Lower lobe of right lung (tissue), 2 donors: ENCODE measurements around the gene ZNF160. TPM values are rescaled to one million over a fixed set of nuclear protein-coding genes. Genes with fewer than 3 reads are reported as not detected.
"Not testable (repeated sequence)": the region's sequence is repeated elsewhere in the genome, so short reads cannot be mapped to it uniquely, and the experiment has no call there.

Source experiments
- ATAC-seq, 2 donors: fragments of 200-7000 bp; cut with Tn5 transposase; one replicate each; pipeline ENCODE4 v1.9.1; 2020 to 2022; ENCODE audit warnings: mild to moderate bottlenecking in 2 of 2, moderate library complexity in 2 of 2
- DNase-seq: peaks from one replicate; pipeline ENCODE4 v3.0.0-alpha.2; 2020
- H3K27ac ChIP-seq: fragments of 200-600 bp; one replicate; pipeline ENCODE4 v1.8.0; 2022
- H3K27me3 ChIP-seq: fragments of 200-600 bp; one replicate; pipeline ENCODE4 v1.8.0; 2022; ENCODE audit warnings: low read depth
- H3K36me3 ChIP-seq: fragments of 200-600 bp; one replicate; pipeline ENCODE4 v1.8.0; 2022; ENCODE audit warnings: mild to moderate bottlenecking
- H3K4me1 ChIP-seq: fragments of 200-600 bp; one replicate; pipeline ENCODE4 v1.8.0; 2022
- H3K4me3 ChIP-seq: fragments of 200-600 bp; one replicate; pipeline ENCODE4 v1.8.0; 2022; ENCODE audit warnings: mild to moderate bottlenecking
- H3K9me3 ChIP-seq: fragments of 200-600 bp; one replicate; pipeline ENCODE4 v1.8.0; 2022
- CTCF ChIP-seq: fragments of 200-600 bp; IDR thresholded peaks from one replicate; pipeline ENCODE4 v1.8.0; 2022; ENCODE audit warnings: antibody characterized with exemption, mild to moderate bottlenecking
- intact Hi-C: fragments of 100-400 bp; cut with DNase I; formaldehyde crosslinking; loops from one replicate; pipeline ENCODE4 v1.11.0; 2022
- total RNA-seq: library from RNA; stranded (reverse); fragmentation: NEBNext Ultra II Directional; extraction: Animal tissue kit (Norgen Biotek cat#: 25700); gene quantifications from one replicate; pipeline ENCODE4 v1.2.1, GENCODE V29; 2021
- donor health status: DM: no; HTN: yes; CAD: no; lungs with severe emphysema.

The ZNF160 gene
- total RNA-seq, 1 donor from 2014 or later = 35.5 TPM

GRCh38 chr19:53131727-53132126, 28.5 kb upstream of the ZNF160 start:
- peaks cover 17% of the 10 kb centered on the region for H3K9me3 ChIP-seq
- no peak overlapping the region for H3K27ac ChIP-seq
- ATAC-seq (peak in 1 of 2 donors; percentile 20), DNase-seq (no peak)
- peaks cover 6% of the 10 kb centered on the region for H3K27me3 ChIP-seq
- peak overlapping the region; percentile 64 for H3K4me3 ChIP-seq
- no peaks in the 10 kb centered on the region for H3K36me3 ChIP-seq
- TF ChIP-seq CTCF = no peak
- intact Hi-C loops = no loop called here
- H3K4me1 ChIP-seq = no peaks in the 10 kb centered on the region

GRCh38 chr19:53131085-53131590, 27.9 kb upstream of the ZNF160 start:
- intact Hi-C loops = no loop called here
- Histone ChIP-seq H3K9me3 (peaks cover 14% of the 10 kb centered on the region), H3K4me1 (no peaks in the 10 kb centered on the region), H3K4me3 (no peak overlapping the region), H3K36me3 (no peaks in the 10 kb centered on the region), H3K27me3 (peaks cover 6% of the 10 kb centered on the region), H3K27ac (no peak overlapping the region)
- DNase-seq = no peak
- no peak for TF ChIP-seq CTCF
- no peak for ATAC-seq

- intact Hi-C loops = no loop called here
- Histone ChIP-seq H3K4me3 (no peak overlapping the region), H3K27me3 (peaks cover 6% of the 10 kb centered on the region), H3K4me1 (no peaks in the 10 kb centered on the region), H3K9me3 (peaks cover 9% of the 10 kb centered on the region), H3K36me3 (no peaks in the 10 kb centered on the region), H3K27ac (no peak overlapping the region)
- DNase-seq (no peak), ATAC-seq (no peak)
- no peak for TF ChIP-seq CTCF
Measured at GRCh38 chr19:53130506-53130905, 27.3 kb upstream of the ZNF160 start.

GRCh38 chr19:53126733-53127526, 23.7 kb upstream of the ZNF160 start:
- intact Hi-C loops, H3K36me3 ChIP-seq, ATAC-seq, H3K4me1 ChIP-seq, DNase-seq, H3K4me3 ChIP-seq, H3K27ac ChIP-seq, H3K9me3 ChIP-seq, H3K27me3 ChIP-seq: not testable (repeated sequence)

GRCh38 chr19:53123400-53123799, 20.2 kb upstream of the ZNF160 start:
- ATAC-seq (no peak), DNase-seq (no peak)
- intact Hi-C loops = no loop called here
- H3K4me3 ChIP-seq = no peak overlapping the region
- no peaks in the 10 kb centered on the region for H3K27me3 ChIP-seq
- H3K36me3 ChIP-seq = no peaks in the 10 kb centered on the region
- H3K4me1 ChIP-seq = no peaks in the 10 kb centered on the region
- no peak for TF ChIP-seq CTCF
- H3K9me3 ChIP-seq = peaks cover 3% of the 10 kb centered on the region
- no peak overlapping the region for H3K27ac ChIP-seq

- DNase-seq (no peak), ATAC-seq (no peak)
- H3K36me3 ChIP-seq = peaks cover 43% of the 10 kb centered on the region
- peaks cover 8% of the 10 kb centered on the region for H3K9me3 ChIP-seq
- no peak for TF ChIP-seq CTCF
- no peaks in the 10 kb centered on the region for H3K4me1 ChIP-seq
- H3K4me3 ChIP-seq = no peak overlapping the region
- no peak overlapping the region for H3K27ac ChIP-seq
- H3K27me3 ChIP-seq = no peaks in the 10 kb centered on the region
- intact Hi-C loops = no loop called here
Measured at GRCh38 chr19:53112286-53112685, 9.1 kb upstream of the ZNF160 start.
